GM12878 (cell line): ENCODE data around the gene CHMP4B.

Experiments
- GABPA ChIP-seq: IDR thresholded peaks from 2 replicates; pipeline ENCODE4 v1.6.1; 2014; ENCODE audit warnings: antibody characterized with exemption, low read depth, mild to moderate bottlenecking, inconsistent platforms
- TF ChIP-seq, protein P1 (sequence below): fragments of 450-650 bp; IDR thresholded peaks from 2 replicates; pipeline ENCODE4 v1.6.1; 2016; ENCODE audit warnings: mild to moderate bottlenecking

GRCh38 chr20:33791540-33791939 lies 19.6 kb upstream of the CHMP4B start:
- TF ChIP-seq, protein P1, sequence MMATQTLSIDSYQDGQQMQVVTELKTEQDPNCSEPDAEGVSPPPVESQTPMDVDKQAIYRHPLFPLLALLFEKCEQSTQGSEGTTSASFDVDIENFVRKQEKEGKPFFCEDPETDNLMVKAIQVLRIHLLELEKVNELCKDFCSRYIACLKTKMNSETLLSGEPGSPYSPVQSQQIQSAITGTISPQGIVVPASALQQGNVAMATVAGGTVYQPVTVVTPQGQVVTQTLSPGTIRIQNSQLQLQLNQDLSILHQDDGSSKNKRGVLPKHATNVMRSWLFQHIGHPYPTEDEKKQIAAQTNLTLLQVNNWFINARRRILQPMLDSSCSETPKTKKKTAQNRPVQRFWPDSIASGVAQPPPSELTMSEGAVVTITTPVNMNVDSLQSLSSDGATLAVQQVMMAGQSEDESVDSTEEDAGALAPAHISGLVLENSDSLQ: no peak
- no peak for TF ChIP-seq GABPA
